ENCODE measurements around the gene PCSK9.
A peak's percentile ranks its signal among the peaks of the same experiment; 100 is the strongest.

Gene PCSK9

GRCh38 chr1:55037733-55038551, 1.4 kb upstream of the PCSK9 start:
- no peak for DNase-seq (ENCODE audit: low spot score)
- CTCF ChIA-PET: interaction anchor here (0.7 to 3.1 kb wide), 2 partner anchors 16 to 79 kb away, joined by 3 to 13 read pairs; no protein-coding TSS in a partner anchor
- POLR2A ChIA-PET (ENCODE audit: low non-redundant PET): no interaction called here

GRCh38 chr1:55038552-55038838, 853 bp upstream of the PCSK9 start:
- POLR2A ChIA-PET (ENCODE audit: low non-redundant PET): no interaction called here
- H3K27ac ChIP-seq: peak overlapping the region; percentile 89
- TF ChIP-seq CTCF (conservative IDR thresholded peaks at IDR 0.05; ENCODE audit: low read depth): no peak
- no peak for DNase-seq (ENCODE audit: low spot score)
- CTCF ChIA-PET: interaction anchor here (0.6 to 3.1 kb wide), 3 partner anchors 16 to 79 kb away, joined by 3 to 13 read pairs (median 3); no protein-coding TSS in a partner anchor

More at GRCh38 chr1:55037733-55038551, 1.4 kb upstream of the PCSK9 start:
- no peak for TF ChIP-seq CTCF (conservative IDR thresholded peaks at IDR 0.05; ENCODE audit: low read depth)
- H3K27ac ChIP-seq: peak overlapping the region; percentile 89

- H3K27ac ChIP-seq: peak overlapping the region; percentile 89
- no peak for DNase-seq (ENCODE audit: low spot score)
- ChIA-PET CTCF (interaction anchor here (0.6 to 3.1 kb wide), 3 partner anchors 17 to 80 kb away, joined by 3 to 13 read pairs (median 3); no protein-coding TSS in a partner anchor), POLR2A (ENCODE audit: low non-redundant PET) (no interaction called here)
- TF ChIP-seq CTCF (conservative IDR thresholded peaks at IDR 0.05; ENCODE audit: low read depth): no peak
These were observed 390 bp upstream of the PCSK9 start for GRCh38 chr1:55038974-55039341.

GRCh38 chr1:55040083-55040932, 960 bp downstream of the PCSK9 start:
- CTCF ChIA-PET: interaction anchor here (0.5 to 3.1 kb wide), 5 partner anchors 18 to 156 kb away, joined by 3 to 13 read pairs (median 3); no protein-coding TSS in a partner anchor
- POLR2A ChIA-PET (ENCODE audit: low non-redundant PET): no interaction called here
- DNase-seq (ENCODE audit: low spot score): no peak
- peak overlapping the region; percentile 89 for H3K27ac ChIP-seq
- no peak for TF ChIP-seq CTCF (conservative IDR thresholded peaks at IDR 0.05; ENCODE audit: low read depth)

GRCh38 chr1:55040933-55041494, 1.7 kb downstream of the PCSK9 start:
- ChIA-PET POLR2A (ENCODE audit: low non-redundant PET) (no interaction called here), CTCF (interaction anchor here (0.5 to 3.1 kb wide), 5 partner anchors 19 to 157 kb away, joined by 3 to 13 read pairs (median 3); no protein-coding TSS in a partner anchor)
- H3K27ac ChIP-seq: peak overlapping the region; percentile 89
- no peak for DNase-seq (ENCODE audit: low spot score)
- TF ChIP-seq CTCF (conservative IDR thresholded peaks at IDR 0.05; ENCODE audit: low read depth): no peak

- TF ChIP-seq CTCF (conservative IDR thresholded peaks at IDR 0.05; ENCODE audit: low read depth): no peak
- ChIA-PET POLR2A (ENCODE audit: low non-redundant PET) (no interaction called here), CTCF (interaction anchor here (1.0 kb wide), 1 partner anchor 19 kb away, joined by 3 read pairs; no protein-coding TSS in a partner anchor)
- no peak for DNase-seq (ENCODE audit: low spot score)
- no peak overlapping the region for H3K27ac ChIP-seq
These were observed 2.3 kb downstream of the PCSK9 start for GRCh38 chr1:55041613-55042012.
